ENCODE results near the gene RAD51B. TPM values are rescaled to one million over a fixed set of nuclear protein-coding genes. Genes with fewer than 3 reads are reported as not detected.

The RAD51B gene
- total and polyA plus RNA-seq, 2 donors (not counting 1 experiment from before 2014, with no cell fraction given): 4.6 to 16.3 TPM

GRCh38 chr14:68679746-68680467, 860.3 kb downstream of the RAD51B start:
- Histone ChIP-seq H3K79me2 (ENCODE audit: control insufficient read depth, insufficient read depth, low read length) (no peaks in the 10 kb centered on the region), H3K4me2 (ENCODE audit: extremely low read depth, insufficient read depth, low read length) (no peak overlapping the region), H4K20me1 (ENCODE audit: control insufficient read depth, extremely low read depth, insufficient read depth, low read length) (no peaks in the 10 kb centered on the region), H3K9me3 (ENCODE audit: control insufficient read depth, insufficient read depth, low read depth, low read length) (no peaks in the 10 kb centered on the region), H3K27ac (ENCODE audit: insufficient read depth, low read length) (no peak overlapping the region), H3K9ac (ENCODE audit: insufficient read depth, low read length) (no peak overlapping the region), H3K27me3 (ENCODE audit: control insufficient read depth, insufficient read depth, low read length) (no peaks in the 10 kb centered on the region), H3K36me3 (ENCODE audit: control insufficient read depth, insufficient read depth, low read length) (no peaks in the 10 kb centered on the region), H3K4me1 (ENCODE audit: control insufficient read depth, extremely low read depth, insufficient read depth, low read length) (peaks cover 20% of the 10 kb centered on the region), H3K4me3 (replicated peaks in 1 of 4; ENCODE audit: control extremely low read depth in 1 of 4, insufficient read depth in 1 of 4, low read depth in 3 of 4, low read length in 4 of 4) (no peak overlapping the region), H2AFZ (ENCODE audit: low read length) (no peak overlapping the region)
- TF ChIP-seq EZH2 (IDR thresholded peaks at IDR 0.05; ENCODE audit: low read length, missing control alignments) (no peak), CTCF (conservative IDR thresholded peaks at IDR 0.05 in 1 of 2, IDR thresholded peaks at IDR 0.05 in 1 of 2; ENCODE audit: low read depth in 1 of 2, low read length in 2 of 2) (no peak)
- DNase-seq (ENCODE audit: low read depth in 2 of 2): no peak

- Histone ChIP-seq H4K20me1 (ENCODE audit: control insufficient read depth, extremely low read depth, insufficient read depth, low read length) (no peaks in the 10 kb centered on the region), H3K4me2 (ENCODE audit: extremely low read depth, insufficient read depth, low read length) (peak overlapping the region; percentile 9), H3K36me3 (ENCODE audit: control insufficient read depth, insufficient read depth, low read length) (no peaks in the 10 kb centered on the region), H3K4me3 (replicated peaks in 1 of 4; ENCODE audit: control extremely low read depth in 1 of 4, insufficient read depth in 1 of 4, low read depth in 3 of 4, low read length in 4 of 4) (no peak overlapping the region), H3K9me3 (ENCODE audit: control insufficient read depth, insufficient read depth, low read depth, low read length) (no peaks in the 10 kb centered on the region), H3K27me3 (ENCODE audit: control insufficient read depth, insufficient read depth, low read length) (no peaks in the 10 kb centered on the region), H3K27ac (ENCODE audit: insufficient read depth, low read length) (peak overlapping the region; percentile 6), H3K4me1 (ENCODE audit: control insufficient read depth, extremely low read depth, insufficient read depth, low read length) (peaks cover 25% of the 10 kb centered on the region), H2AFZ (ENCODE audit: low read length) (peak overlapping the region; percentile 13), H3K9ac (ENCODE audit: insufficient read depth, low read length) (no peak overlapping the region), H3K79me2 (ENCODE audit: control insufficient read depth, insufficient read depth, low read length) (no peaks in the 10 kb centered on the region)
- no peak for TF ChIP-seq CTCF (conservative IDR thresholded peaks at IDR 0.05 in 1 of 2, IDR thresholded peaks at IDR 0.05 in 1 of 2; ENCODE audit: low read depth in 1 of 2, low read length in 2 of 2)
- TF ChIP-seq EZH2 (IDR thresholded peaks at IDR 0.05; ENCODE audit: low read length, missing control alignments): no peak
- peak; percentile 68 to 81 for DNase-seq (ENCODE audit: low read depth in 2 of 2)
Measured at GRCh38 chr14:68680541-68681051, 861.0 kb downstream of the RAD51B start.

- Histone ChIP-seq H3K4me1 (ENCODE audit: control insufficient read depth, extremely low read depth, insufficient read depth, low read length) (peaks cover 31% of the 10 kb centered on the region), H3K27me3 (ENCODE audit: control insufficient read depth, insufficient read depth, low read length) (no peaks in the 10 kb centered on the region), H3K9ac (ENCODE audit: insufficient read depth, low read length) (no peak overlapping the region), H3K4me2 (ENCODE audit: extremely low read depth, insufficient read depth, low read length) (no peak overlapping the region), H3K4me3 (replicated peaks in 1 of 4; ENCODE audit: control extremely low read depth in 1 of 4, insufficient read depth in 1 of 4, low read depth in 3 of 4, low read length in 4 of 4) (no peak overlapping the region), H3K9me3 (ENCODE audit: control insufficient read depth, insufficient read depth, low read depth, low read length) (no peaks in the 10 kb centered on the region), H2AFZ (ENCODE audit: low read length) (no peak overlapping the region), H3K27ac (ENCODE audit: insufficient read depth, low read length) (no peak overlapping the region), H4K20me1 (ENCODE audit: control insufficient read depth, extremely low read depth, insufficient read depth, low read length) (no peaks in the 10 kb centered on the region), H3K79me2 (ENCODE audit: control insufficient read depth, insufficient read depth, low read length) (no peaks in the 10 kb centered on the region), H3K36me3 (ENCODE audit: control insufficient read depth, insufficient read depth, low read length) (no peaks in the 10 kb centered on the region)
- TF ChIP-seq CTCF (conservative IDR thresholded peaks at IDR 0.05 in 1 of 2, IDR thresholded peaks at IDR 0.05 in 1 of 2; ENCODE audit: low read depth in 1 of 2, low read length in 2 of 2): no peak
- no peak for DNase-seq (ENCODE audit: low read depth in 2 of 2)
Measured at GRCh38 chr14:68681256-68682011, 861.9 kb downstream of the RAD51B start.
